ENCODE data around the gene PTPN9.

The PTPN9 gene

DNA sequence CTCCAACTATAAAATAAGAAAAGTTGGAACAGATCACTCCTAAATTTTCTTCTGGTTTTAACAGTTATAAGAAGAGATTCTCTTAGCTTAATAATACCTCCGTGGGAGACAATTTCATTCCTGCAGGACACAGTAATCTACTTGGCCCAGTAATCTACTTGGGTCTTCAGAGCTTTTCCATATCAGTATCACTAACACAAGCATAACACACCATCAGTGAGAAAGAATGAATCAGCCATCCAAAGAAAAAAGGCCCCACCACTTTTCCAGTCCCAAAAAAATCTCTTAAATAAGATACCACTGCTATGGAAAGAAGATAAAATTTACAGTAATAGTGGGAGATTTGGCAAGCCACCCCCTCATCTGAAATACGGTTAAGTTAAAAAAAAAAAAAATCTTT, 147.8 kb downstream of the PTPN9 start:
- no peak for ATAC-seq
- TF ChIP-seq ZNF8 (CRISPR knock-in tag; IDR thresholded peaks at IDR 0.05) (no peak), ZNF565 (CRISPR knock-in tag; conservative IDR thresholded peaks at IDR 0.05; ENCODE audit: low read depth) (no peak), ZC3H10 (CRISPR knock-in tag; IDR thresholded peaks at IDR 0.05) (no peak)
- TF ChIP-seq, protein P1, sequence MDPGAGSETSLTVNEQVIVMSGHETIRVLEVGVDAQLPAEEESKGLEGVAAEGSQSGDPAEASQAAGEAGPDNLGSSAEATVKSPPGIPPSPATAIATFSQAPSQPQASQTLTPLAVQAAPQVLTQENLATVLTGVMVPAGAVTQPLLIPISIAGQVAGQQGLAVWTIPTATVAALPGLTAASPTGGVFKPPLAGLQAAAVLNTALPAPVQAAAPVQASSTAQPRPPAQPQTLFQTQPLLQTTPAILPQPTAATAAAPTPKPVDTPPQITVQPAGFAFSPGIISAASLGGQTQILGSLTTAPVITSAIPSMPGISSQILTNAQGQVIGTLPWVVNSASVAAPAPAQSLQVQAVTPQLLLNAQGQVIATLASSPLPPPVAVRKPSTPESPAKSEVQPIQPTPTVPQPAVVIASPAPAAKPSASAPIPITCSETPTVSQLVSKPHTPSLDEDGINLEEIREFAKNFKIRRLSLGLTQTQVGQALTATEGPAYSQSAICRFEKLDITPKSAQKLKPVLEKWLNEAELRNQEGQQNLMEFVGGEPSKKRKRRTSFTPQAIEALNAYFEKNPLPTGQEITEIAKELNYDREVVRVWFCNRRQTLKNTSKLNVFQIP (CRISPR knock-in tag; IDR thresholded peaks at IDR 0.05; ENCODE audit: borderline replicate concordance, low read depth), result no peak

DNA sequence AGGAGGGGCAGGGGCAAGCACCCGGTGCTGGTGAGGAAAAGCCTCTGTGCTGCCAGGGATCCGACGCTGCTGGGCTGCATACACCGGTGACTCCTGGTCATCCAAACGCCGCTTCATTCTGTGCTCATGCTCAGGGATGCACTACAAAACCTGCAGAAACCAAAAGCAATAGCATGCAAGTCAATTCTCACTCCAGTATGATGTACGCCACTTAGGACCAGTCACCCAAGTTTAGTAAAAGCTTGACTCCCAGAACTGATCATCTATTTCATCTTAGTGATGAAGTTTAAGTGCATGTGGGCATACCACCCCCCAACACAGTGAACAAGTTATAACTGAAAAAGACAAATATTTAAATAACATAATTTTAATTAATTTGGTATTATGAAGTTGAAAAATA, 148.9 kb downstream of the PTPN9 start:
- TF ChIP-seq, protein P2, sequence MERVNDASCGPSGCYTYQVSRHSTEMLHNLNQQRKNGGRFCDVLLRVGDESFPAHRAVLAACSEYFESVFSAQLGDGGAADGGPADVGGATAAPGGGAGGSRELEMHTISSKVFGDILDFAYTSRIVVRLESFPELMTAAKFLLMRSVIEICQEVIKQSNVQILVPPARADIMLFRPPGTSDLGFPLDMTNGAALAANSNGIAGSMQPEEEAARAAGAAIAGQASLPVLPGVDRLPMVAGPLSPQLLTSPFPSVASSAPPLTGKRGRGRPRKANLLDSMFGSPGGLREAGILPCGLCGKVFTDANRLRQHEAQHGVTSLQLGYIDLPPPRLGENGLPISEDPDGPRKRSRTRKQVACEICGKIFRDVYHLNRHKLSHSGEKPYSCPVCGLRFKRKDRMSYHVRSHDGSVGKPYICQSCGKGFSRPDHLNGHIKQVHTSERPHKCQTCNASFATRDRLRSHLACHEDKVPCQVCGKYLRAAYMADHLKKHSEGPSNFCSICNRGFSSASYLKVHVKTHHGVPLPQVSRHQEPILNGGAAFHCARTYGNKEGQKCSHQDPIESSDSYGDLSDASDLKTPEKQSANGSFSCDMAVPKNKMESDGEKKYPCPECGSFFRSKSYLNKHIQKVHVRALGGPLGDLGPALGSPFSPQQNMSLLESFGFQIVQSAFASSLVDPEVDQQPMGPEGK (CRISPR knock-in tag; IDR thresholded peaks at IDR 0.05; ENCODE audit: borderline replicate concordance), result no peak
- TF ChIP-seq ESRRG (CRISPR knock-in tag; IDR thresholded peaks at IDR 0.05) (no peak), RARB (CRISPR knock-in tag; IDR thresholded peaks at IDR 0.05) (no peak), TCF4 (CRISPR knock-in tag; IDR thresholded peaks at IDR 0.05; ENCODE audit: borderline replicate concordance) (no peak), BACH2 (CRISPR knock-in tag; IDR thresholded peaks at IDR 0.05; ENCODE audit: borderline replicate concordance) (no peak), CSDC2 (CRISPR knock-in tag; IDR thresholded peaks at IDR 0.05) (no peak), PPARA (CRISPR knock-in tag; IDR thresholded peaks at IDR 0.05; ENCODE audit: borderline replicate concordance) (no peak), TOX (CRISPR knock-in tag; IDR thresholded peaks at IDR 0.05; ENCODE audit: borderline replicate concordance) (no peak), ZFP3 (CRISPR knock-in tag; IDR thresholded peaks at IDR 0.05) (no peak), ZNF8 (CRISPR knock-in tag; IDR thresholded peaks at IDR 0.05) (no peak), GLIS3 (CRISPR knock-in tag; IDR thresholded peaks at IDR 0.05) (no peak), ZNF565 (CRISPR knock-in tag; conservative IDR thresholded peaks at IDR 0.05; ENCODE audit: low read depth) (no peak), ZC3H10 (CRISPR knock-in tag; IDR thresholded peaks at IDR 0.05) (no peak), OSR1 (CRISPR knock-in tag; IDR thresholded peaks at IDR 0.05) (no peak)
- TF ChIP-seq, protein P3, sequence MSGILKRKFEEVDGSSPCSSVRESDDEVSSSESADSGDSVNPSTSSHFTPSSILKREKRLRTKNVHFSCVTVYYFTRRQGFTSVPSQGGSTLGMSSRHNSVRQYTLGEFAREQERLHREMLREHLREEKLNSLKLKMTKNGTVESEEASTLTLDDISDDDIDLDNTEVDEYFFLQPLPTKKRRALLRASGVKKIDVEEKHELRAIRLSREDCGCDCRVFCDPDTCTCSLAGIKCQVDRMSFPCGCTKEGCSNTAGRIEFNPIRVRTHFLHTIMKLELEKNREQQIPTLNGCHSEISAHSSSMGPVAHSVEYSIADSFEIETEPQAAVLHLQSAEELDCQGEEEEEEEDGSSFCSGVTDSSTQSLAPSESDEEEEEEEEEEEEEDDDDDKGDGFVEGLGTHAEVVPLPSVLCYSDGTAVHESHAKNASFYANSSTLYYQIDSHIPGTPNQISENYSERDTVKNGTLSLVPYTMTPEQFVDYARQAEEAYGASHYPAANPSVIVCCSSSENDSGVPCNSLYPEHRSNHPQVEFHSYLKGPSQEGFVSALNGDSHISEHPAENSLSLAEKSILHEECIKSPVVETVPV (CRISPR knock-in tag; IDR thresholded peaks at IDR 0.05), result no peak
- TF ChIP-seq, protein P1 (CRISPR knock-in tag; IDR thresholded peaks at IDR 0.05; ENCODE audit: borderline replicate concordance, low read depth), result no peak
- TF ChIP-seq, protein P4, sequence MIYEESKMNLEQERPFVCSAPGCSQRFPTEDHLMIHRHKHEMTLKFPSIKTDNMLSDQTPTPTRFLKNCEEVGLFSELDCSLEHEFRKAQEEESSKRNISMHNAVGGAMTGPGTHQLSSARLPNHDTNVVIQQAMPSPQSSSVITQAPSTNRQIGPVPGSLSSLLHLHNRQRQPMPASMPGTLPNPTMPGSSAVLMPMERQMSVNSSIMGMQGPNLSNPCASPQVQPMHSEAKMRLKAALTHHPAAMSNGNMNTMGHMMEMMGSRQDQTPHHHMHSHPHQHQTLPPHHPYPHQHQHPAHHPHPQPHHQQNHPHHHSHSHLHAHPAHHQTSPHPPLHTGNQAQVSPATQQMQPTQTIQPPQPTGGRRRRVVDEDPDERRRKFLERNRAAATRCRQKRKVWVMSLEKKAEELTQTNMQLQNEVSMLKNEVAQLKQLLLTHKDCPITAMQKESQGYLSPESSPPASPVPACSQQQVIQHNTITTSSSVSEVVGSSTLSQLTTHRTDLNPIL (CRISPR knock-in tag; IDR thresholded peaks at IDR 0.05; ENCODE audit: low read depth), result no peak
- TF ChIP-seq, protein P5, sequence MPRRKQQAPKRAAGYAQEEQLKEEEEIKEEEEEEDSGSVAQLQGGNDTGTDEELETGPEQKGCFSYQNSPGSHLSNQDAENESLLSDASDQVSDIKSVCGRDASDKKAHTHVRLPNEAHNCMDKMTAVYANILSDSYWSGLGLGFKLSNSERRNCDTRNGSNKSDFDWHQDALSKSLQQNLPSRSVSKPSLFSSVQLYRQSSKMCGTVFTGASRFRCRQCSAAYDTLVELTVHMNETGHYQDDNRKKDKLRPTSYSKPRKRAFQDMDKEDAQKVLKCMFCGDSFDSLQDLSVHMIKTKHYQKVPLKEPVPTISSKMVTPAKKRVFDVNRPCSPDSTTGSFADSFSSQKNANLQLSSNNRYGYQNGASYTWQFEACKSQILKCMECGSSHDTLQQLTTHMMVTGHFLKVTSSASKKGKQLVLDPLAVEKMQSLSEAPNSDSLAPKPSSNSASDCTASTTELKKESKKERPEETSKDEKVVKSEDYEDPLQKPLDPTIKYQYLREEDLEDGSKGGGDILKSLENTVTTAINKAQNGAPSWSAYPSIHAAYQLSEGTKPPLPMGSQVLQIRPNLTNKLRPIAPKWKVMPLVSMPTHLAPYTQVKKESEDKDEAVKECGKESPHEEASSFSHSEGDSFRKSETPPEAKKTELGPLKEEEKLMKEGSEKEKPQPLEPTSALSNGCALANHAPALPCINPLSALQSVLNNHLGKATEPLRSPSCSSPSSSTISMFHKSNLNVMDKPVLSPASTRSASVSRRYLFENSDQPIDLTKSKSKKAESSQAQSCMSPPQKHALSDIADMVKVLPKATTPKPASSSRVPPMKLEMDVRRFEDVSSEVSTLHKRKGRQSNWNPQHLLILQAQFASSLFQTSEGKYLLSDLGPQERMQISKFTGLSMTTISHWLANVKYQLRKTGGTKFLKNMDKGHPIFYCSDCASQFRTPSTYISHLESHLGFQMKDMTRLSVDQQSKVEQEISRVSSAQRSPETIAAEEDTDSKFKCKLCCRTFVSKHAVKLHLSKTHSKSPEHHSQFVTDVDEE (CRISPR knock-in tag; IDR thresholded peaks at IDR 0.05), result no peak
- ATAC-seq, result no peak

DNA sequence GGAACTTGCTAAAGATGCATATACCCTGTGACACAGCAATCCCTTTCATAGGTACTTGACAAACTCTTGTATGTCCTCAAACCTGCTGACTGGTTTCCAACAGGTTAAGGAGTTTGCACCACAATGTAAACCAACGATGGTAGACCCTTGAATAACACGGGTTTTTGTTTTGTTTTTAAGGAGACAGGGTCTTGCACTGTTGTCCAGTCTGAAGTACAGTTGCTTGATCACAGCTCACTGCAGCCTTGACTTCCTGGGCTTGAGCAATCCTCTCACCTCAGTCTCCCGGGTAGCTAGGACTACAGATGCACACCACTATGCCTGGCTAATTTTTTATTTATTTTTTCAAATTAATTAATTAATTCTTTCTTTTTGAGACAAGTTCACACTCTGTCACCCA, 151.0 kb downstream of the PTPN9 start:
- ATAC-seq, result no peak
- no peak for TF ChIP-seq CSDC2 (CRISPR knock-in tag; IDR thresholded peaks at IDR 0.05)
- TF ChIP-seq PPARA (CRISPR knock-in tag; IDR thresholded peaks at IDR 0.05; ENCODE audit: borderline replicate concordance), result no peak
- no peak for TF ChIP-seq ZNF8 (CRISPR knock-in tag; IDR thresholded peaks at IDR 0.05)
- TF ChIP-seq ESRRG (CRISPR knock-in tag; IDR thresholded peaks at IDR 0.05), result no peak
- no peak for TF ChIP-seq ZNF565 (CRISPR knock-in tag; conservative IDR thresholded peaks at IDR 0.05; ENCODE audit: low read depth)
- TF ChIP-seq RARB (CRISPR knock-in tag; IDR thresholded peaks at IDR 0.05), result no peak
- TF ChIP-seq ZFP30 (CRISPR knock-in tag; IDR thresholded peaks at IDR 0.05), result no peak
- no peak for TF ChIP-seq ARNTL (CRISPR knock-in tag; IDR thresholded peaks at IDR 0.05; ENCODE audit: borderline replicate concordance, low read depth)
- TF ChIP-seq ZC3H10 (CRISPR knock-in tag; IDR thresholded peaks at IDR 0.05), result no peak
- TF ChIP-seq TCF4 (CRISPR knock-in tag; IDR thresholded peaks at IDR 0.05; ENCODE audit: borderline replicate concordance), result no peak
- TF ChIP-seq, protein P3 (CRISPR knock-in tag; IDR thresholded peaks at IDR 0.05), result no peak
- TF ChIP-seq ZNF70 (CRISPR knock-in tag; IDR thresholded peaks at IDR 0.05), result no peak
- TF ChIP-seq ISL1 (CRISPR knock-in tag; IDR thresholded peaks at IDR 0.05), result no peak
- TF ChIP-seq GLIS3 (CRISPR knock-in tag; IDR thresholded peaks at IDR 0.05), result no peak

Measured in SK-N-SH treated with all-trans-retinoic acid at 6 μM for 48 hours (cell line).